GM19468 (cell line): ENCODE results near the gene IGFBP6.
A peak's percentile ranks its signal among the peaks of the same experiment; 100 is the strongest.
"Not testable (repeated sequence)": the region's sequence is repeated elsewhere in the genome, so short reads cannot be mapped to it uniquely, and the experiment has no call there.

ENCODE experiments used
- ATAC-seq: cut with Tn5 transposase; IDR thresholded peaks from one replicate; pipeline ENCODE4 v1.9.1; 2021; ENCODE audit warnings: mild to moderate bottlenecking, moderate library complexity, moderate number of reproducible peaks; ENCODE audit not compliant: unreplicated experiment; ENCODE audit errors: extremely low read depth

The IGFBP6 gene

DNA sequence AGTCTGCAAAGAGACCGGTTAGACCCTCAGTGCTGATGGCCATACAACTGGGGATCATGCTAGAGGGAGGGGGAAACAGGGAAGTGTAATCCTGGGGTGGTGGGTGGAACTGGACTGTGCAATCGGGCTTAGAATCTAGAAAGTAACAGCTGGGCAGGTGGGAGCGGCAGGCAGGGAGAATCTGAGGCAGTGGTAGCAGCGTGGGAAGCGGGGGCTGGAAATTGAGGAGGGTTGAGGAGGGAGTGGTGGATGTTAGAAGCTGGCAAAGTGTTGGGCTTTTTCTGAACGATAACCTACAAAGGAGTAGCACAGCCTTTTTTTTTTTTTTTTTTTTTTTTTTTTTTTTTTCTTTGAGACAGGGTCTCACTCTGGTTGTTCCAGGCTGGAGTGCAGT, 3.1 kb upstream of the IGFBP6 start:
- no peak for ATAC-seq

- not testable (repeated sequence) for ATAC-seq
These were observed 2.5 kb upstream of the IGFBP6 start for GRCh38 chr12:53094796-53095595.

- ATAC-seq = not testable (repeated sequence)
These were observed 1.9 kb upstream of the IGFBP6 start for GRCh38 chr12:53095596-53095895.

DNA sequence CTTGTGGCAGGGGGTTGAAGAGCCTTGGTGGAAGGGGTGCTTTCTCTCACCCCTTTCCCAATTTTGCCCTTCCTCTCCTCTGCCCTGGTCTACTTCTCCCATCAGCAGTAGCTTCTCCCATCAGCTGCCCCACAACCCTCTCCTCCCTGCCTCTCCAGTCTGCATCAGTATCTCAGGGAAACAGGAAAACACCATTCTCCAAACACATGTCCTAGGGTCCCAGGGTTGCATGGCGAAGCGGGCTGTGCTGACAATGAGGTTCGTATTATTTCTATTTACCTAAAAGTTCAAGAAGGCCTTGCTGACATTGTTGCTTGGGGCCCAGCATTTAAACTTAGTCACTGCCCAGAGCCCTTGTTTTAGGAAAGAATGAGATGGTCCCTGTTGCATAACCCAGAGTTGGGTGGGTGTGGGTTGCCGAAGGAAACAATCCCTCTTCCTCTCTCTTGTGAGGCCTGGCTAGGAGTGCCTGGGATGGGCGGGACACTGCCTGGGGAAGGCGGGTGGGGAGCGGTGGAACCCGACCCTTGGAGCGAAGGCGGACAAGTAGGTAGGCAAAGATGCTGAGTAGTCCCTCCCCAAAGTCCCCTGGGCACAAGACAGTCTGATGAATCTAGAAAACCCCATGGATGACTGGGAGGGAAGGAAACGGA, 1.3 kb upstream of the IGFBP6 start:
- ATAC-seq = no peak

DNA sequence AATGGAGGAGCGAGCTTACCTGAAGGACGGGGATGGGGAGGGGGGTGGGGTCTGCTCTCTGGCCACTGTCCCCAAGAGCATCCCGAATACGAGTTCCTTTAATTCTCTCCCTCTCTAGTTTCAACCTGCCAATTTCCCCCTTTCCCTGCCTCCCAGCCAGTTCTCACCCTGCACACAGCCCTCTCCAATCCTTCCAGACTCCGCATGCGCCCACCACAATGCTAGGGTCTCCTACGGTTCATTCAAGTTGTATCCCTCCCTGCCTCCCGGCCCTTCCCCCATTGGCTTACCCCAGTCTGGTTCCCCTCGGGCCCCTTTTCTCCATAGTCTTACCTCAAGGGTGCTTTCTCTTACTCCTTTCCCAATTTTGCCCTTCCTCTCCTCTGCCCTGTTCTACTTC, 708 bp upstream of the IGFBP6 start:
- ATAC-seq = no peak

DNA sequence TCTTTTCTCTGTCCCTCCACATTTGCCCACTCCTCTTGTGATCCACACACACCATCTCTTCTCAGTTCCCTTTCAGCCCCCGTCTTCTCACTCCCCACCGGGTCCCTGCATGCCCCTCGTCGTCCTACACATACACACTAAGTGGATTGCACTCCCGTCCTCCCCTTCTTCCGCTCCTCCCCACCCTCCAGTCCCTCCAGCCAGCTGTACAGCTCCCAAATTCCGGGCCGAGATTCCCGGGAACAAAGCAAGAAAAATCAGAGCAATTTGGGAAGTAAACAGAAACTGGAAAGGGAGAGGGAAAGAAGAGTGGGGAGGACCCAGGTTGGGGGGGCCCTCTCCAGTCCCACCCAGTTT, 282 bp upstream of the IGFBP6 start:
- ATAC-seq = no peak

DNA sequence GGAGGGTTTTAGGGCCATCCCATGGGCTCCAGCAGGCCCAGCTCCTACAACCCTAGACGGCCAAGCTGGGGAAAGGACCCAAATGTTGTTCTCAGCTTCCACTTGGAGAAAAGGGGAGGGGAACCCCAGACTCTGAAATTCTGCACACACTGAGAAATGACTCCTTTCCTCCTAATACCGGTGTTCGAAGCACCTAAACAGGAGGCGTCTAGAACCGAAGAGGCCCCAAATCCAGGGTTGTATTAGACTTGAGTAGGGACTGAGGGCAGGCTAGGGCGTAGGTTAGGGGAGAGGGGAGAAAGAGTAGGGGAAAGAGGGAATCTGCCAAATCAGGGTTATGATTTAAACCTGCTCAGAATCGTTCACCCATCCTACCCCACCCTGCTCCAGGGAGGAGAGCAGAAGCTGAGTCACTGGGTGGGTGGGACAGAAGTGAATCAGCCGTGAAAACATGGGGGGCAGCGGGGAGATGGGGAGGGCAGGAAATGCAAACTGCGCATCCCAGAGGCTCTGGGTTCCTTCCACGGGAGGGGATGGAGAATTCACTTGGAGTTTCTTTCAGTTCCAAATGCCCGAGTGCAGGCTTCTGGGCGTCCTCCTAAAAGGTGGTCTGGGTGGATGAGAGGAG, 1.0 kb downstream of the IGFBP6 start:
- no peak for ATAC-seq

DNA sequence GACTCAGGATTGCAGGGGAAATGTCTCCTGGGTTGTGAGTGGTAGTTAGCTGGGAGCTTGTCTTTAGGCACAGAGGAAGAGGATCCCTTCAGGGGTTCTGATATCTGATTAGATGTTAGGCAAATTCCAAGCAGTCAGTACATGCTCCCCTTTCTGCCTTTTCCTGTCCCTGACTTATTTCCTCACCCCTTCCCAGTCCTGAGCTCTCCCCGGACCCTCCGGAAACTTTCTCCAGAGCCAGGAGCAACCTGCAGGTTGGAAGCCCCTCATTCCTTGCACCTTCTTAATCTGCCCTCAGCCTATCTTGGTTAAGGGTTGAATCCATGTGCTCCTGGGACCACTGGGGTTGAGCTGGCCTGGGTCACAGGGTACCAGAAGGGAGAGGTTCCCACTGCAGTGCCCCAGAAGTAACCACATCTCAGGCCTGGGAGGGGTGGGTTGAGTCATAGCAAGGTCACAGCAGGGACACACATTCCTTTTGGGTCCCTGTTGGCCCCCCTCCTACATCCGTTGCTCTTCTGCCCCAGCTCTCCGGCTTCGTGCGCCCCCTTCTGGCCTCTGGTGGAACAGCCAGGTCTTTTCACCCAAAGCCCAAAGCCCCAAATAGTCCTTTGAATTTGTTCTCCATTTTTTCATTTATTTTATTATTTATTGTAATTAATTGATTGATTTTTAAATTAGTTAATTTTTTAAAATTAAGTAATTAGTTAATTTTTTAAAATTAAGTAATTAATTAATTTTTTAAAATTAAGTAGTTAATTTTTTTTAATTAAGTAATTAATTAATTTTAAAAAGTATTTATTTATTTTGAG, 1.8 kb downstream of the IGFBP6 start:
- ATAC-seq = no peak

DNA sequence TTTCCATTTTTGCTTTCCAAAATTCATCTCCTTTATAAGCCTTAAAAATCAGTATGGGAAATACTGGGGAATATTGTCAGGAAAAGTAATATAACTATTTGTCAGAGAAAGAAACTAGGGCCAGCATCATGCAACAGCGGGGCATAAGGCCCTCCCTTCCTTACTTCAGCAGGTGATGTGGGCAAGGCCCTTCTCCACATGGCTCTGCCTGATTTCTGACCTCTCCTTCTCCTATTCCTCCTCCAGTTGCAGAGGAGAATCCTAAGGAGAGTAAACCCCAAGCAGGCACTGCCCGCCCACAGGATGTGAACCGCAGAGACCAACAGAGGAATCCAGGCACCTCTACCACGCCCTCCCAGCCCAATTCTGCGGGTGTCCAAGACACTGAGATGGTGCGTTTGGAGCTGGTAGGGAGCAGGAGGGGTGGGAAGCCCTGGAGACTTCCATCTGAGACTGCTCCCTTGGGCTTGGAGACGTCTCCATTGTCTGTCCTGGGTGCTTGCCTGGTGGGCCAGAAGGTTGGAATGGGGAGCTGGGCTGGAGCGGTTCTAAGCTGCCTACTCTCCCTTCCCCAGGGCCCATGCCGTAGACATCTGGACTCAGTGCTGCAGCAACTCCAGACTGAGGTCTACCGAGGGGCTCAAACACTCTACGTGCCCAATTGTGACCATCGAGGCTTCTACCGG, 3.1 kb downstream of the IGFBP6 start:
- ATAC-seq = no peak

DNA sequence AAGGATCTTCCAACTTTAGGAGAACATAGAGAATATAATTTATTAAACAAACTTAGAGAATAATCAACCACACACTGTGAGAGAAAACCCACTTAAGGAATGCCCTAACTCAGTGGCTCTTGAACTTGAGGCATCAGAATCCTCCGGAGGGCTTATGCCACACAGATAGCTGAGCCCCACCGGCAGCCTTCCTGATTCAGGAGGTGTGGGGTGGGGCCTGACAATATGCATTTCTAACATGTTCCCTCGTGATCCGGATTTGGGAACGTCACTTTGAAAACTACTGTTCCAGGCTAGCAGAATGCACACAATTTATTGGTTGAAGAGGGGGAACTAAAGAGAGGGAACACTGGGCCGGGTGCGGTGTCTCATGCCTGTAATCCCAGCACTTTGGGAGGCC, 3.8 kb downstream of the IGFBP6 start:
- ATAC-seq = no peak

GRCh38 chr12:53101931-53102781, 4.7 kb downstream of the IGFBP6 start:
- ATAC-seq = no peak

DNA sequence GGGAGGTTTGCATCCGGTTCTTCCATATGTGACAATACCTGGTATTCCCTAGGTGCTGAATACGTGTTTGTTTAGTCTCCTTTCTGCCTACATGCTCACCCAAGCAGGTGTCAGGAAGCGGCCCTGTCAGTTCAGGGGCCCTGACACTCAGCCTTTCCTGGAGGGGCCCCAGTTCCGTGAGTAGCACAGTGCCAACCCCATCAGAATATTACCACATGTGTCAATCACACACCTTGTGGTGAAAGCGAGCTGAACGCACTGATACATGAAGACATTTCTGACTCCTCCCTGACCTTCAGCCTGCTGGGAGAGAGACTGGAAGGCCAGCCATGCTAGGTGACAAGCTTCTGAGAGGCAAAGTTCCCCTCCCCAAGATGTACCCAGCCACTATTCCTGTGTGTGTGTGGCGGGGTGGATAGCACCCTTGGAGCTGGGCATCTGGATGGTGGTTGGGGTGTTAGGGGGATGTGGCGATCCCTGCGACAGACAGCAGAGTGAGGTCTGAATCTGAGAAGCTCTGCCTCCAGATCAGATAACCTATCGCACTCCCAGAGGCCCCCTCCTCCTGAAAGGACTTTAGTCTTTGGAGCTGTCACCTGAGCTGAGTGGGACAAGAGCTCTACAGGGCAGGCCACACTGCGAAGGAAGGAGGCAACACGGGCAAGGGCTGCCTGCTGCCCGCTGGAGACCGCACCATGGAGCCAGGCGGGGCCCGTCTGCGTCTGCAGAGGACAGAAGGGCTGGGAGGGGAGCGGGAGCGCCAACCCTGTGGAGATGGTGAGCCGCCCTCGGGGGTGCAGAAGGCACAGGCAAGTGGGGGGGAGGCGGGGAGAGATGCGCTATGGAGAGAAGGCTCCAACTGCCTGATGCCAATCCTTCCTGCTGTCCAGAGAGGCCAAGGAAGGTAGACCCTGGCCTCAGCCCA, 5.7 kb downstream of the IGFBP6 start, which contains the start of gene SOAT2:
Gene SOAT2, plus strand, starts transcription at position 604 of the 925 bp plus-strand sequence. Its CDS starts 92 bp downstream, at position 696.
- ATAC-seq = peak; percentile 18

- no peak for ATAC-seq
These were observed 6.4 kb downstream of the IGFBP6 start for GRCh38 chr12:53103860-53104305.

DNA sequence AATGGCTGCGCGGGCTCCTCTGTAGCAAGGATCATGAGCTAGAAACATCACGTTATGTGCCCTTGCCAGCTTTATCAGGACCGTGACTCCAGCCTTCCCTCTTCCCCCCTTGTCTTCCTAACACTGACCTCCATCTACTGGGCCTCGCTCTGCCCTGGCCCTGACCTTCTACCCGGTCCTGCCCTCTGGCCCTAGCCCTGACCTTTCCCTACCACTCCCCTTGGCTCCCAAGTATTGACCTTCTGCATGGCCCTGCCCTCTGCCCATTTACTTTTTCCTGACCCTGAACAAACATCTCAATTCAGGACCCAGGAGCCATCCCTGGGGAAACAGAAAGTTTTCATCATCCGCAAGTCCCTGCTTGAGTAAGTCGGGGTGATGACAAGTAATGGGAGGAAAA, 7.8 kb downstream of the IGFBP6 start:
- no peak for ATAC-seq

DNA sequence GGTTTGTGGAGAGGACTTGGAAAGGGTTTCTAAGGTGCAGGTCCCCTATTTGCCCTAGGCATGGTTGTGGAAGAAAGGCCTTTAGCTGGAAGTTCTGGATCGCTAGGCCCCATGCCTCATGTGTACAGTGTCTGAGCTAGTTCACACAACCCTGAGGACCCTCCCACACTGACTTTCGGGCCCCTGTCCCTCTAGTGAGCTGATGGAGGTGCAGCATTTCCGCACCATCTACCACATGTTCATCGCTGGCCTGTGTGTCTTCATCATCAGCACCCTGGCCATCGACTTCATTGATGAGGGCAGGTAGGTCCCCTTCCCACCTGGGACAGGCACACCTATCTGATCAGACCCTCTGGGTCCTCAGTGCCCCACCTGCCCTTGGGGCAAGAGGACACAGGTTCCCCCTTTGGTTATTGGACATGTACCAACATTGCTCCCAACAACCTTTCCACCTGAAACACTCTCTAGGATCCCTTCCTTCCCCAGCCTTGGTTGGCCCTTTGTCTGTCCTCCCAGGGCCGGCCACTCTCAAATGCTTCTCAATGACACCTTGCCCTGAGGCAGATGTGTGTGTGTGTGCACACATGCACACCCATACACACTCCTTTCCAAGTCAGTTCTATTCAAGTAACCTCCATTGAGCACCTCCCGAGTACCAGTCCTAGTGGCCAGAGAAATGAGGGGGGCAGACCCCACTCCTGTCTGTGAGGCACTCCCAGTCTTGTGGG, 8.4 kb downstream of the IGFBP6 start:
- ATAC-seq = no peak

- no peak for ATAC-seq
These were observed 9.7 kb downstream of the IGFBP6 start for GRCh38 chr12:53107122-53107521.

- not testable (repeated sequence) for ATAC-seq
These were observed 15.0 kb downstream of the IGFBP6 start for GRCh38 chr12:53112431-53112830.
